Measurements from ENCODE around the gene ADAMTS15.

DNA sequence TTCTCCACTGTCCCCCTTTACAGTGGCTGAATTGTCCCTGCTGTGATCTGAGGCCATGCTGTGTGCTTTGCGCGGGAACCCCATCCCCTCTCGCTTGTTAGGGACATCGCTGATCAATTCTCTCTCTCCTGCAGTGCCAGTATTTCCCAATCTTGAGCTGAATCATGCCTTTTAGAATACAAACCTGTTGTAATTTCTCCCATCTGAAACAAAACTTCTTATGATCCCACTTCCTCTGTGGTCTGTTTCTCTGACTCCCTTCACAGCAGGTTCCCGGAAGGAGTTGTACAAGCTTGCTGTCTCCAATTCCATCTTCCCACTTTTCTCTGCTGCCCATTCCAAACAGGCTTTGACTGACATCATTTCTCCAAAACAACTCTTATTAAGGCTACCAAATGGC is 16.8 kb downstream of the ADAMTS15 start:
- no peak for TF ChIP-seq EZH2 (IDR thresholded peaks at IDR 0.05; ENCODE audit: borderline replicate concordance, low read length)
- TF ChIP-seq, protein P1, sequence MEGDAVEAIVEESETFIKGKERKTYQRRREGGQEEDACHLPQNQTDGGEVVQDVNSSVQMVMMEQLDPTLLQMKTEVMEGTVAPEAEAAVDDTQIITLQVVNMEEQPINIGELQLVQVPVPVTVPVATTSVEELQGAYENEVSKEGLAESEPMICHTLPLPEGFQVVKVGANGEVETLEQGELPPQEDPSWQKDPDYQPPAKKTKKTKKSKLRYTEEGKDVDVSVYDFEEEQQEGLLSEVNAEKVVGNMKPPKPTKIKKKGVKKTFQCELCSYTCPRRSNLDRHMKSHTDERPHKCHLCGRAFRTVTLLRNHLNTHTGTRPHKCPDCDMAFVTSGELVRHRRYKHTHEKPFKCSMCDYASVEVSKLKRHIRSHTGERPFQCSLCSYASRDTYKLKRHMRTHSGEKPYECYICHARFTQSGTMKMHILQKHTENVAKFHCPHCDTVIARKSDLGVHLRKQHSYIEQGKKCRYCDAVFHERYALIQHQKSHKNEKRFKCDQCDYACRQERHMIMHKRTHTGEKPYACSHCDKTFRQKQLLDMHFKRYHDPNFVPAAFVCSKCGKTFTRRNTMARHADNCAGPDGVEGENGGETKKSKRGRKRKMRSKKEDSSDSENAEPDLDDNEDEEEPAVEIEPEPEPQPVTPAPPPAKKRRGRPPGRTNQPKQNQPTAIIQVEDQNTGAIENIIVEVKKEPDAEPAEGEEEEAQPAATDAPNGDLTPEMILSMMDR (conservative IDR thresholded peaks at IDR 0.05 in 1 of 2, IDR thresholded peaks at IDR 0.05 in 1 of 2; ENCODE audit: extremely low read depth in 1 of 2, insufficient read depth in 1 of 2, low read depth in 1 of 2, low read length in 2 of 2), result no peak

Measured in mammary epithelial cell (primary cell).